Lower lobe of right lung (tissue), 2 donors: ENCODE measurements around the gene CCDC172. TPM values are rescaled to one million over a fixed set of nuclear protein-coding genes. Genes with fewer than 3 reads are reported as not detected.

Source experiments
- ATAC-seq, 2 donors: fragments of 200-7000 bp; cut with Tn5 transposase; one replicate each; pipeline ENCODE4 v1.9.1; 2020 to 2022; ENCODE audit warnings: mild to moderate bottlenecking in 2 of 2, moderate library complexity in 2 of 2
- DNase-seq: peaks from one replicate; pipeline ENCODE4 v3.0.0-alpha.2; 2020
- H3K27ac ChIP-seq: fragments of 200-600 bp; one replicate; pipeline ENCODE4 v1.8.0; 2022
- H3K27me3 ChIP-seq: fragments of 200-600 bp; one replicate; pipeline ENCODE4 v1.8.0; 2022; ENCODE audit warnings: low read depth
- H3K36me3 ChIP-seq: fragments of 200-600 bp; one replicate; pipeline ENCODE4 v1.8.0; 2022; ENCODE audit warnings: mild to moderate bottlenecking
- H3K4me1 ChIP-seq: fragments of 200-600 bp; one replicate; pipeline ENCODE4 v1.8.0; 2022
- H3K4me3 ChIP-seq: fragments of 200-600 bp; one replicate; pipeline ENCODE4 v1.8.0; 2022; ENCODE audit warnings: mild to moderate bottlenecking
- H3K9me3 ChIP-seq: fragments of 200-600 bp; one replicate; pipeline ENCODE4 v1.8.0; 2022
- intact Hi-C: fragments of 100-400 bp; cut with DNase I; formaldehyde crosslinking; loops from one replicate; pipeline ENCODE4 v1.11.0; 2022
- total RNA-seq: library from RNA; stranded (reverse); fragmentation: NEBNext Ultra II Directional; extraction: Animal tissue kit (Norgen Biotek cat#: 25700); gene quantifications from one replicate; pipeline ENCODE4 v1.2.1, GENCODE V29; 2021
- TF ChIP-seq, protein P1 (sequence below): fragments of 200-600 bp; IDR thresholded peaks from one replicate; pipeline ENCODE4 v1.8.0; 2022; ENCODE audit warnings: antibody characterized with exemption, mild to moderate bottlenecking
- donor health status: DM: no; HTN: yes; CAD: no; lungs with severe emphysema.

CCDC172 gene
- total RNA-seq, 1 donor from 2014 or later = not detected

DNA sequence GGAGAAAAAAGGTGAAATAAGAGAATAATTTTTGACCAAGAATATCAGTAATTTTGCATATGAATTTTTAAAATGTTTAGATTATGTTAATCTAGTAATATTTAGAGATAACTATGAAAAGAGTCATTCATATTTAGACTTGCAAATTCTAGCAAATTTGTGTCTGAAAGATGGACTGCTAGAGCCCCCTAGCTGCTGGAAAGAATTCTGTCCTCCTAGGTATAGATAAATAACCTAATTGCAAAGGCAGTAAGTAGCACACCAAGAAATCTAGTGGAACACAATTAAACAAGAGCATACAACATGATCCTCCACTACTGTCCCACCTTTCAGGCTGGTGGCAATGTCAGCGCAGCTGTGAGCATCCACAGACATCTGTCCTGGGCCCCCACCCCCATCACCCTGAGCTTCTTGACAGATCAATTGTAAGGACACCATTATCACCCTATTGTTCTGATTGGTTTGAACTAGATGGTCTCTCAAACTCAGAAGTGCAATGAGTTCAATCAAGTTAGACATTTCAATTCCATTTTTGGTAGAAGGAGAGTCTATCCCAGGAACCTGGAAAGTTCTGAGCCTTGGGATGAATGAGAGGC lies 36.2 kb upstream of the CCDC172 start:
- TF ChIP-seq, protein P1, sequence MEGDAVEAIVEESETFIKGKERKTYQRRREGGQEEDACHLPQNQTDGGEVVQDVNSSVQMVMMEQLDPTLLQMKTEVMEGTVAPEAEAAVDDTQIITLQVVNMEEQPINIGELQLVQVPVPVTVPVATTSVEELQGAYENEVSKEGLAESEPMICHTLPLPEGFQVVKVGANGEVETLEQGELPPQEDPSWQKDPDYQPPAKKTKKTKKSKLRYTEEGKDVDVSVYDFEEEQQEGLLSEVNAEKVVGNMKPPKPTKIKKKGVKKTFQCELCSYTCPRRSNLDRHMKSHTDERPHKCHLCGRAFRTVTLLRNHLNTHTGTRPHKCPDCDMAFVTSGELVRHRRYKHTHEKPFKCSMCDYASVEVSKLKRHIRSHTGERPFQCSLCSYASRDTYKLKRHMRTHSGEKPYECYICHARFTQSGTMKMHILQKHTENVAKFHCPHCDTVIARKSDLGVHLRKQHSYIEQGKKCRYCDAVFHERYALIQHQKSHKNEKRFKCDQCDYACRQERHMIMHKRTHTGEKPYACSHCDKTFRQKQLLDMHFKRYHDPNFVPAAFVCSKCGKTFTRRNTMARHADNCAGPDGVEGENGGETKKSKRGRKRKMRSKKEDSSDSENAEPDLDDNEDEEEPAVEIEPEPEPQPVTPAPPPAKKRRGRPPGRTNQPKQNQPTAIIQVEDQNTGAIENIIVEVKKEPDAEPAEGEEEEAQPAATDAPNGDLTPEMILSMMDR = peak; percentile 59
- ATAC-seq = peak in 1 of 2 donors; percentile 50
- Histone ChIP-seq H3K27me3 (peaks cover 4% of the 10 kb centered on the region), H3K27ac (no peak overlapping the region), H3K36me3 (no peaks in the 10 kb centered on the region), H3K9me3 (no peaks in the 10 kb centered on the region), H3K4me3 (no peak overlapping the region), H3K4me1 (no peaks in the 10 kb centered on the region)
- DNase-seq = no peak
- intact Hi-C loops = no loop called here

DNA sequence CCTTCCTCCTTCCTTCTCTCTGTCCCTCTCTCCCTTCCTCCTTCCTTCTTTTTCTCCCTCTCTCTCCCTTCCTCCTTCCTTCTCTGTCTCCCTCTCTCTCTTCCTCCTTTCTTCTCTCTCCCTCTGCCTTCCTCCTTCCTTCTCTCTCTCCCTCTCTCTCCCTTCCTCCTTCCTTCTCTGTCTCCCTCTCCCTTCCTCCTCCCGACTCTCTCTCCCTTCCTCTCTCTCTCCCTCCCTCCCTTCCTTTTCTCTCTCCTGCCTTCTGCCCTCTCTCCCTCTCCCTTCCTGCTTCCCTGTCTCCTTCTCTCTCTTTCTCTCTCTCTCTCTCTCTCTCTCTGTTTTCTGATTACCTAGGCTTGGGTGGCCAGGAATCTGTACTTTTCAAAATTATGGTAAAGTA lies 34.6 kb upstream of the CCDC172 start:
- H3K9me3 ChIP-seq = no peaks in the 10 kb centered on the region
- TF ChIP-seq, protein P1 = no peak
- intact Hi-C loops = no loop called here
- H3K4me3 ChIP-seq = no peak overlapping the region
- DNase-seq (no peak), ATAC-seq (no peak)
- H3K4me1 ChIP-seq = no peaks in the 10 kb centered on the region
- H3K27me3 ChIP-seq = peaks cover 4% of the 10 kb centered on the region
- H3K36me3 ChIP-seq = no peaks in the 10 kb centered on the region
- no peak overlapping the region for H3K27ac ChIP-seq

DNA sequence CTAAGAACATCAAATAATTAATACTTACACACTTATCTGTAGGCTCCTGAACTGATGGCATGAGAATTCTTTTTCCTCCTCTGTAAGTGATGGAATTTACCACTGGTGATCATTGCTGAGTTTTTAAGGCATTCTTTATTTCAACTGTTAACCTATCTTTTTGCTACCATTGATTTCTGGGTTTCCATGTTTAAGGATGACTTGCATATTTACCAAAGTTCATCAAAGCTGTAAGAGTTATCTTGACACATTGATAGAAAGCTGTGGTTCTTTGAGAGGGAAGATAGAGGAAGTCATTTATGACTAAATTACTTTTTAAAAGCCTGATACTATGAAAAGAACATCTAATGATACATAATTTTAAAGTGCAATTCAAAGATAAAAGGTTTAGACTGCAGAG lies 31.8 kb upstream of the CCDC172 start:
- TF ChIP-seq, protein P1 = no peak

DNA sequence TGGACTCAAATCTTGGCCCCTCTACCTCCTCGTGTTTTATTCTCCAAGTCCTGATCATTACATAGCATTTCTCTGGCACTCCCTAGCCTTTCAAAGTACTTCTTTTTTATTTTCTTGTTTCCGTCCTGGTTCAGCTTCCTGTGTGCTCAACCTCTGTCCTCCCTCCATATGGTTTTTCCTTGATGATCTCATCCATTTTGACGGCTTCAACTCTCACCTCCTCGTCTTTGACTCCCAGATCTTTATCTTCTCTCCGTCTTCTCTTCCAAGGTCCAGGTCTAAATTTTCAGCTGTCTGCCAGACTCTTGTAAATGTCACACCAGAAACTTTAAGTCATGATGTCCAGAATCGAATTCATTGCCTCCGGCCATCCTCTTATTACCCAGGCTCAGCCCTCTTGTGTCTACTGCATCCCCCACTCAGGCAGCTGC lies 27.9 kb upstream of the CCDC172 start:
- Histone ChIP-seq H3K27me3 (no peaks in the 10 kb centered on the region), H3K4me3 (no peak overlapping the region), H3K27ac (no peak overlapping the region), H3K4me1 (no peaks in the 10 kb centered on the region), H3K9me3 (no peaks in the 10 kb centered on the region), H3K36me3 (no peaks in the 10 kb centered on the region)
- TF ChIP-seq, protein P1 = no peak
- ATAC-seq (no peak), DNase-seq (no peak)
- intact Hi-C loops = no loop called here

More for the DNA sequence above, 31.8 kb upstream of the CCDC172 start:
- Histone ChIP-seq H3K9me3 (no peaks in the 10 kb centered on the region), H3K36me3 (no peaks in the 10 kb centered on the region), H3K4me3 (no peak overlapping the region), H3K4me1 (no peaks in the 10 kb centered on the region), H3K27me3 (peaks cover 2% of the 10 kb centered on the region), H3K27ac (no peak overlapping the region)
- DNase-seq = no peak
- intact Hi-C loops = no loop called here
- no peak for ATAC-seq

DNA sequence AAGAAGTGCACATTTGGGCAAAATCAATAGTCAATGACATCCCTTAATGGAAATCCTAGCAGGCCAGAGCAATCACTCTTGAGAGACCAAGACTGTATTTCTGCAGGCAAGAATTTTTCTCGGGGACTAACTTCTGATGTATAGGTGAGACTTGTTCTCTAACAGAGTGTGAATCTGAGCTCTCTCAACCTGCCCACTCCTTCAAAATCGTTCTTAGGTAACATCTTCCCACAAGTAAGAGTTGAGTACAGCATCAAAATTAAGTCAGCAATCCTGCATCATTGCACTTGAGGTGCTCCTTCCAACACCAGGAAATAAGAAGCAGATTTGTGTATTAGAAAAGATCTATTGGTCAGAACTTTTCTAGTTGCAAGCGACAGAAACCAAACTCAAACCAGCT lies 25.7 kb upstream of the CCDC172 start:
- H3K27me3 ChIP-seq = no peaks in the 10 kb centered on the region
- H3K36me3 ChIP-seq = no peaks in the 10 kb centered on the region
- TF ChIP-seq, protein P1 = no peak
- no peaks in the 10 kb centered on the region for H3K9me3 ChIP-seq
- H3K4me3 ChIP-seq = no peak overlapping the region
- no peak for DNase-seq
- intact Hi-C loops = no loop called here
- ATAC-seq = no peak
- H3K27ac ChIP-seq = no peak overlapping the region
- no peaks in the 10 kb centered on the region for H3K4me1 ChIP-seq
